GOT3 (cell line): ENCODE data around the gene VCP.

Experiments used
- DNase-seq: peaks from one replicate; lab custom pipeline; 2025; ENCODE audit warnings: mixed read lengths; lab: John Stamatoyannopoulos, UW

Gene VCP

GRCh38 chr9:35072461-35073278 is at the start of gene VCP:
TSS of gene VCP (minus strand) at chr9:35072625. CDS start at chr9:35072353, 272 bp downstream.
- DNase-seq, result peak; percentile 78

GRCh38 chr9:35116898-35117551 is 44.6 kb upstream of the VCP start:
- peak; percentile 32 for DNase-seq

GRCh38 chr9:35116539-35116897 is 44.1 kb upstream of the VCP start:
- DNase-seq, result no peak

GRCh38 chr9:35115680-35116538 is 43.5 kb upstream of the VCP start, which contains the start of gene ATOSB:
TSS of gene ATOSB (minus strand) at chr9:35115862. CDS start at chr9:35108274, 7,588 bp downstream.
- peak; percentile 44 for DNase-seq

- DNase-seq, result no peak
Observed at GRCh38 chr9:35114840-35115628, 42.6 kb upstream of the VCP start.

- peak; percentile 17 for DNase-seq
Observed at GRCh38 chr9:35114113-35114839, 41.9 kb upstream of the VCP start.

- no peak for DNase-seq
Observed at GRCh38 chr9:35112257-35113020, 40.0 kb upstream of the VCP start.

GRCh38 chr9:35111001-35111933 is 38.8 kb upstream of the VCP start:
- DNase-seq, result peak; percentile 68

- DNase-seq, result no peak
Observed at GRCh38 chr9:35110327-35110761, 37.9 kb upstream of the VCP start.

- no peak for DNase-seq
Observed at GRCh38 chr9:35108946-35109575, 36.6 kb upstream of the VCP start.

- no peak for DNase-seq
Observed at GRCh38 chr9:35108461-35108860, 36.0 kb upstream of the VCP start.

- DNase-seq, result no peak
Observed at GRCh38 chr9:35107297-35108290, 35.2 kb upstream of the VCP start.

GRCh38 chr9:35106343-35106730 is 33.9 kb upstream of the VCP start:
- no peak for DNase-seq

- no peak for DNase-seq
Observed at GRCh38 chr9:35105571-35106342, 33.3 kb upstream of the VCP start.

- no peak for DNase-seq
Observed at GRCh38 chr9:35105126-35105525, 32.7 kb upstream of the VCP start.

GRCh38 chr9:35104586-35104985 is 32.2 kb upstream of the VCP start:
- no peak for DNase-seq
